ENCODE measurements around the gene TNKS2. TPM values are rescaled to one million over a fixed set of nuclear protein-coding genes. Genes with fewer than 3 reads are reported as not detected.

TNKS2 gene
- total RNA-seq, 1 donor from 2014 or later = 56.2 TPM

DNA sequence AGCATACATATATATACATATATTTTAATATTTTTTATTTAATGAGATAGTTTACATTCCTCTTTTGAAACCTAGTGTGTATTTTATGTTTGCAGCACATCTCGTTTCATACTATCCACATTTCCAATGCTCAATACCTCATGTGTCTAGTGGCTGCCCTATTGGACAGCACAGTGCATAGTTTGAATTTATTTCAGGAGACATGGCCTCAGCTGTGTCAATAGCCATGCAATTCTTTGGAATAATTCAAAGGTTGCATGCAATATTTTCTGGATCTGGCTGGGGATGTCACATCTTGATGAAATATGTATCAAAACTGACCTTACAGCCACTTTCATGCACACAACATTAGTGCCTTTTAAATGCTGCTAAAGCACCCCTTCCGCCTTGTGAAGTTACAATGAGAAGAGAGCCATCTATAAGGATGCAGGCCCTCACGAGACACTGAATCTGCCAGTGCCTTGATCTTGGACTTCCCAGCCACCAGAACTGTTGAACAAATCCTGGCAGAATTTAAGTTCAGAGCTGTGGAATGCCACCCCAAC, 98.1 kb downstream of the TNKS2 start:
- DNase-seq (ENCODE audit: low read depth) (no peak), FAIRE-seq (no peak)
- Mint-ChIP-seq H3K4me3 (ENCODE audit: unreplicated experiment) (no peak overlapping the region), H3K4me1 (ENCODE audit: low read depth, unreplicated experiment) (peaks cover 5% of the 10 kb centered on the region), H3K36me3 (ENCODE audit: low read depth, unreplicated experiment) (no peaks in the 10 kb centered on the region), H3K27ac (ENCODE audit: unreplicated experiment) (no peak overlapping the region), H3K27me3 (ENCODE audit: low read depth, unreplicated experiment) (no peaks in the 10 kb centered on the region), H3K9me3 (ENCODE audit: unreplicated experiment) (no peaks in the 10 kb centered on the region)
- Histone ChIP-seq H3K4me1 (ENCODE audit: insufficient read depth, low read length) (peaks cover under 1% of the 10 kb centered on the region), H2AFZ (ENCODE audit: low read depth, low read length) (no peak overlapping the region), H3K9me3 (ENCODE audit: insufficient read depth, low read depth, low read length) (no peaks in the 10 kb centered on the region), H3K27me3 (ENCODE audit: insufficient read depth, low read length) (no peaks in the 10 kb centered on the region), H3K4me2 (ENCODE audit: low read length) (no peak overlapping the region), H3K79me2 (ENCODE audit: insufficient read depth, low read length) (no peaks in the 10 kb centered on the region), H3K27ac (ENCODE audit: low read depth, low read length) (no peak overlapping the region), H3K9ac (ENCODE audit: low read length) (no peak overlapping the region), H3K36me3 (ENCODE audit: insufficient read depth, low read length) (no peaks in the 10 kb centered on the region), H4K20me1 (ENCODE audit: insufficient read depth, low read length) (no peaks in the 10 kb centered on the region), H3K4me3 (ENCODE audit: insufficient read depth, low read depth, low read length) (no peak overlapping the region)
- TF ChIP-seq EZH2 (IDR thresholded peaks at IDR 0.05; ENCODE audit: insufficient read depth, low read length) = no peak
- TF ChIP-seq, protein P1, sequence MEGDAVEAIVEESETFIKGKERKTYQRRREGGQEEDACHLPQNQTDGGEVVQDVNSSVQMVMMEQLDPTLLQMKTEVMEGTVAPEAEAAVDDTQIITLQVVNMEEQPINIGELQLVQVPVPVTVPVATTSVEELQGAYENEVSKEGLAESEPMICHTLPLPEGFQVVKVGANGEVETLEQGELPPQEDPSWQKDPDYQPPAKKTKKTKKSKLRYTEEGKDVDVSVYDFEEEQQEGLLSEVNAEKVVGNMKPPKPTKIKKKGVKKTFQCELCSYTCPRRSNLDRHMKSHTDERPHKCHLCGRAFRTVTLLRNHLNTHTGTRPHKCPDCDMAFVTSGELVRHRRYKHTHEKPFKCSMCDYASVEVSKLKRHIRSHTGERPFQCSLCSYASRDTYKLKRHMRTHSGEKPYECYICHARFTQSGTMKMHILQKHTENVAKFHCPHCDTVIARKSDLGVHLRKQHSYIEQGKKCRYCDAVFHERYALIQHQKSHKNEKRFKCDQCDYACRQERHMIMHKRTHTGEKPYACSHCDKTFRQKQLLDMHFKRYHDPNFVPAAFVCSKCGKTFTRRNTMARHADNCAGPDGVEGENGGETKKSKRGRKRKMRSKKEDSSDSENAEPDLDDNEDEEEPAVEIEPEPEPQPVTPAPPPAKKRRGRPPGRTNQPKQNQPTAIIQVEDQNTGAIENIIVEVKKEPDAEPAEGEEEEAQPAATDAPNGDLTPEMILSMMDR (IDR thresholded peaks at IDR 0.05; ENCODE audit: insufficient read depth, low read depth, low read length) = no peak

DNA sequence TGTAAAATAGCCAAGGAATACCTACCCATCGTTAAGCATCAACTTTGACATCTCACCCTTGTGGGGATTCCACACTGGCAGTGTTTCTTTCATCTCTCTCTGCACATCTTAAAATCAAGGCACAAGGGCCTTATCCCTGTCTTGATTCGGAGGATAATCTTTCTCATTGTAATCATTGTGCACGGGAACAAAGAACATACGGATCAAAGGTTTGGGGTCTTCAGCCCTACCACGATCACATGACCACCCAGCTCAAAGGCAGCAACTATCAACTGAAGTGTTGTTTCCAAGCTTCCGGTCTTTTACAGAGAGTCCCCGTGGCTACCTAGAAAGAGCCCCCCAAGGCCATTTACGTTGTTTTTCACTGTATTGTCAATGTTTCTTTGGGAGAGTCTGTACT, 99.2 kb downstream of the TNKS2 start:
- Mint-ChIP-seq H3K27ac (ENCODE audit: unreplicated experiment) (no peak overlapping the region), H3K9me3 (ENCODE audit: unreplicated experiment) (no peaks in the 10 kb centered on the region), H3K27me3 (ENCODE audit: low read depth, unreplicated experiment) (no peaks in the 10 kb centered on the region), H3K4me3 (ENCODE audit: unreplicated experiment) (no peak overlapping the region), H3K36me3 (ENCODE audit: low read depth, unreplicated experiment) (no peaks in the 10 kb centered on the region), H3K4me1 (ENCODE audit: low read depth, unreplicated experiment) (peaks cover 4% of the 10 kb centered on the region)
- H3K9me3 ChIP-seq (ENCODE audit: insufficient read depth, low read depth, low read length) = no peaks in the 10 kb centered on the region
- H2AFZ ChIP-seq (ENCODE audit: low read depth, low read length) = no peak overlapping the region
- H3K4me3 ChIP-seq (ENCODE audit: insufficient read depth, low read depth, low read length) = no peak overlapping the region
- H3K79me2 ChIP-seq (ENCODE audit: insufficient read depth, low read length) = no peaks in the 10 kb centered on the region
- H3K27ac ChIP-seq (ENCODE audit: low read depth, low read length) = no peak overlapping the region
- no peaks in the 10 kb centered on the region for H3K27me3 ChIP-seq (ENCODE audit: insufficient read depth, low read length)
- DNase-seq (ENCODE audit: low read depth) (no peak), FAIRE-seq (no peak)
- no peak for TF ChIP-seq EZH2 (IDR thresholded peaks at IDR 0.05; ENCODE audit: insufficient read depth, low read length)
- TF ChIP-seq, protein P1 (IDR thresholded peaks at IDR 0.05; ENCODE audit: insufficient read depth, low read depth, low read length) = no peak
- H3K9ac ChIP-seq (ENCODE audit: low read length) = no peak overlapping the region
- no peaks in the 10 kb centered on the region for H3K36me3 ChIP-seq (ENCODE audit: insufficient read depth, low read length)
- H4K20me1 ChIP-seq (ENCODE audit: insufficient read depth, low read length) = no peaks in the 10 kb centered on the region
- H3K4me2 ChIP-seq (ENCODE audit: low read length) = no peak overlapping the region
- peaks cover 12% of the 10 kb centered on the region for H3K4me1 ChIP-seq (ENCODE audit: insufficient read depth, low read length)
